AG04449 (cell line): ENCODE measurements around the gene GFER.

Experiments
- CTCF ChIA-PET: fragments of 350-600 bp; formaldehyde crosslinking; extraction: SDS; loops from one replicate; lab custom pipeline; 2021; ENCODE audit warnings: antibody characterized with exemption; lab: Yijun Ruan, JAX
- POLR2A ChIA-PET: fragments of 400-600, 350-600 bp; formaldehyde crosslinking; extraction: SDS; loops from one replicate; lab custom pipeline; 2020; ENCODE audit warnings: antibody characterized with exemption, inconsistent platforms; lab: Yijun Ruan, JAX
- DNase-seq: peaks from one replicate; pipeline ENCODE4 v3.0.0-alpha.2; 2010; ENCODE audit warnings: low read depth, low spot score
- H3K4me3 ChIP-seq: 2 replicates; pipeline ENCODE4 v1.5.1; 2011; ENCODE audit warnings: low read depth, mild to moderate bottlenecking, control low read depth, low read length
- TF ChIP-seq, protein P1 (sequence below): IDR thresholded peaks from one replicate; pipeline ENCODE4 v1.5.1; 2011; ENCODE audit warnings: mild to moderate bottlenecking, moderate library complexity, low read length, control low read depth, inconsistent platforms; ENCODE audit not compliant: insufficient read depth; ENCODE audit errors: missing control alignments

Gene GFER

DNA sequence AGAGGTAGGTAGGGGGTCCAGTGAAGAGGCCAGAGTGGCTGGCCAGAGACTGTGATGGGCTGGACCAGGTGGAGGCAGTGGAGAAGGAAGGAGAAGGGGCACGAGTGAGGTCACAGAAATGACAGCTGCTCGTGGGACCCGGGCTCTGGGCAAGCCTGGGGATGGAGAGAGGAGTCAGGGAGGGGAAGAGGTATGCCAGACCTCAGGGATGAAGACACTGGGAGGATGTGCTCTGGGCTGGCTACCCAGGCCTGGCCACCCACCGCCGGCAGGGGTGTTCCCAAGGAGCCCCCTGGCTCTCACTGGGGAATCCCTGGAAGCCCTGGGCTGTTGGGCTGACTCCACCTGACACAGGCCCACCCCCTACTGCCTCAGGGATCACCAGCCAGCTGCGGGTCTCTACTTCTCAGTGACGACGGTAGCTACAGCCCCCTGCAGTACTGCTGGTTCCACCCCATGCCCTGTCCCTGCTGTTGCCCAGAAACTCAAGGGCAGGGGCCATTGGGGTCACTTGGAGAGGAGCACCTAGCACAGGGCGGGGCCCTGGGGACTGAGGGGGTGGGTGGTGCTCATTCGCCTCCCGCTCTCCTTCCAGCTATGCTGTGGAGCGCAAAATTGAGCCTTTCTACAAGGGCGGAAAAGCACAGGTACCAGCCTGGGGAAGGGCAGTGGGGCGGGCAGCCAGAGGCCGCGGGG is 10.4 kb upstream of the GFER start:
- ChIA-PET CTCF (interaction anchor here (0.8 to 1.7 kb wide), 2 partner anchors 9 to 167 kb away, joined by 3 to 7 read pairs; no protein-coding TSS in a partner anchor), POLR2A (no interaction called here)
- DNase-seq, result no peak
- H3K4me3 ChIP-seq, result no peak overlapping the region; the same call in 1 of the 2 replicates
- TF ChIP-seq, protein P1, sequence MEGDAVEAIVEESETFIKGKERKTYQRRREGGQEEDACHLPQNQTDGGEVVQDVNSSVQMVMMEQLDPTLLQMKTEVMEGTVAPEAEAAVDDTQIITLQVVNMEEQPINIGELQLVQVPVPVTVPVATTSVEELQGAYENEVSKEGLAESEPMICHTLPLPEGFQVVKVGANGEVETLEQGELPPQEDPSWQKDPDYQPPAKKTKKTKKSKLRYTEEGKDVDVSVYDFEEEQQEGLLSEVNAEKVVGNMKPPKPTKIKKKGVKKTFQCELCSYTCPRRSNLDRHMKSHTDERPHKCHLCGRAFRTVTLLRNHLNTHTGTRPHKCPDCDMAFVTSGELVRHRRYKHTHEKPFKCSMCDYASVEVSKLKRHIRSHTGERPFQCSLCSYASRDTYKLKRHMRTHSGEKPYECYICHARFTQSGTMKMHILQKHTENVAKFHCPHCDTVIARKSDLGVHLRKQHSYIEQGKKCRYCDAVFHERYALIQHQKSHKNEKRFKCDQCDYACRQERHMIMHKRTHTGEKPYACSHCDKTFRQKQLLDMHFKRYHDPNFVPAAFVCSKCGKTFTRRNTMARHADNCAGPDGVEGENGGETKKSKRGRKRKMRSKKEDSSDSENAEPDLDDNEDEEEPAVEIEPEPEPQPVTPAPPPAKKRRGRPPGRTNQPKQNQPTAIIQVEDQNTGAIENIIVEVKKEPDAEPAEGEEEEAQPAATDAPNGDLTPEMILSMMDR, result no peak

DNA sequence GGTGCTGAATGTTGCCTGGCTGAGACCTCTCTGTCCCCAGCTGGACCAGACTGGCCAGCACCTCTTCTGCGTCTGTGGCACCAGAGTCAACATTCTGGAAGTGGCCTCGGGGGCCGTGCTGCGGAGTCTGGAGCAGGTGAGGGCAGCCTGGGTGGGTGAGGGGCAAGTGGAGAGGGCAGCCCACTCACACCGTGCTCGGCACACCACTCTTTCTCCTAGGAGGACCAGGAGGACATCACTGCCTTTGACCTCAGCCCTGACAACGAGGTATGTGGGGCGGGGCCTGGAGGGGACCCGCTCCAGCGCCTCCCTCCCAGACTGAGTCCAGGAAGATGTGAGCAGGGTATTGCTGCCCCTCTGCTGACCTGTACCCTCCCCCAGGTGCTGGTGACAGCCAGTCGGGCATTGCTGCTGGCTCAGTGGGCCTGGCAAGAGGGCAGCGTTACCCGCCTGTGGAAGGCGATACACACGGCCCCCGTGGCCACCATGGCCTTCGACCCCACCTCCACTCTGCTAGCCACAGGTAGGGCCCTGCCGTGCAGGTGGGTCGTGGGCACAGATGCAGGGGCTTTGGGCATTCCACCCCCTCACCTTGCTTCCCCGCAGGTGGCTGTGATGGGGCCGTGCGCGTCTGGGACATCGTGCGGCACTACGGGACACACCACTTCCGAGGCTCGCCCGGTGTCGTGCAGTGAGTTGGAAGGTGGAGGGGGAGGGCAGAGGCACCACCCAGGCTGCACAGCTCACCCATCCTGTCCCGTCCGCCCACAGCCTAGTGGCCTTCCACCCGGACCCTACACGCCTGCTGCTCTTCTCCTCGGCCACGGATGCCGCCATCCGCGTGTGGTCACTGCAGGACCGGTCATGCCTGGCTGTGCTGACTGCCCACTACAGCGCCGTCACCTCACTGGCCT is 9.6 kb upstream of the GFER start:
- ChIA-PET CTCF (interaction anchor here (0.8 to 1.7 kb wide), 2 partner anchors 8 to 166 kb away, joined by 3 to 7 read pairs; no protein-coding TSS in a partner anchor), POLR2A (no interaction called here)
- DNase-seq, result no peak
- no peak overlapping the region for H3K4me3 ChIP-seq
- TF ChIP-seq, protein P1, result no peak

DNA sequence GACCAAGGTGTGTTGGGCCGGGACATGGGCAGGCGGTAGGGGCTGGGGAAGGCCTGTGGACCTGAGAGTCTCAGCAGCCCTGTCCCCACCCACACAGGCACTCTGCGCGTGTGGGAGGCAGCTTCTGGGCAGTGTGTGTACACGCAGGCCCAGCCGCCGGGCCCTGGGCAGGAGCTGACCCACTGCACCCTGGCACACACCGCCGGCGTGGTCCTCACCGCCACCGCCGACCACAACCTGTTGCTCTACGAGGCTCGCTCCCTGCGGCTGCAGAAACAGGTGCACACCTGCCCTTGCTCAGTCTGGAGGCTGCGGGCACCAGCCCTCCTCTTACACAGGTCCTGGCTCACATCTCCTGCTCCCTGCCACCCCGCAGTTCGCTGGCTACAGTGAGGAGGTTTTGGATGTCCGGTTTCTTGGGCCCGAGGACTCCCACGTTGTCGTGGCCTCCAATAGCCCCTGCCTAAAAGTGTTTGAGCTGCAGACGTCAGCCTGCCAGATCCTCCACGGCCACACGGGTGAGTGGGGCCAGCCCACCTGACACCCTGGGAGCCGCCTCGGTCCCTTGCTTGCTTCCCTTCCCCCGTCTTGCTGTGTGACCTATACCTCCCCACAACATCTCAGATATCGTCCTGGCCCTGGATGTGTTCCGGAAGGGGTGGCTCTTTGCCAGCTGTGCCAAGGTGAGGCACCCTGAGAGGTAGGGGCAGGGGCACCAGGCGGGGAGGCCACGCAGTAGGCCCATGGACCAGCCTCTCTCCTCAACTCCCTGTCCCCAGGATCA is 8.4 kb upstream of the GFER start:
- no peak for DNase-seq
- POLR2A ChIA-PET, result no interaction called here
- no peak overlapping the region for H3K4me3 ChIP-seq
- CTCF ChIA-PET, result no interaction called here
- TF ChIP-seq, protein P1, result no peak

DNA sequence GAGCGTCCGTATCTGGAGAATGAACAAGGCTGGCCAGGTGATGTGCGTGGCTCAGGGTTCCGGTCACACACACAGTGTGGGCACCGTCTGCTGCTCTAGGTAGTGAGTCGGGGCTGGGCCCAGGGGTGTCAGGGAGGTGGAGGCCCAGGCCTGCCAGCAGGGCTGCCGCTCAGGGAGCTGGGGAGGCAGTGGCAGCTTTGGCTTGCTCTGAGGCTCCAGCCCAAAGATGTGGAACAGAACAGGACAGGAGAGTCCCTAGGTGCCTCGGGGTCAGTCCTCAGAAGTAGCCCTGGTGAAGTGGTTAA is 7.8 kb upstream of the GFER start:
- H3K4me3 ChIP-seq, result no peak overlapping the region
- TF ChIP-seq, protein P1, result no peak
- no peak for DNase-seq
- ChIA-PET POLR2A (no interaction called here), CTCF (no interaction called here)

DNA sequence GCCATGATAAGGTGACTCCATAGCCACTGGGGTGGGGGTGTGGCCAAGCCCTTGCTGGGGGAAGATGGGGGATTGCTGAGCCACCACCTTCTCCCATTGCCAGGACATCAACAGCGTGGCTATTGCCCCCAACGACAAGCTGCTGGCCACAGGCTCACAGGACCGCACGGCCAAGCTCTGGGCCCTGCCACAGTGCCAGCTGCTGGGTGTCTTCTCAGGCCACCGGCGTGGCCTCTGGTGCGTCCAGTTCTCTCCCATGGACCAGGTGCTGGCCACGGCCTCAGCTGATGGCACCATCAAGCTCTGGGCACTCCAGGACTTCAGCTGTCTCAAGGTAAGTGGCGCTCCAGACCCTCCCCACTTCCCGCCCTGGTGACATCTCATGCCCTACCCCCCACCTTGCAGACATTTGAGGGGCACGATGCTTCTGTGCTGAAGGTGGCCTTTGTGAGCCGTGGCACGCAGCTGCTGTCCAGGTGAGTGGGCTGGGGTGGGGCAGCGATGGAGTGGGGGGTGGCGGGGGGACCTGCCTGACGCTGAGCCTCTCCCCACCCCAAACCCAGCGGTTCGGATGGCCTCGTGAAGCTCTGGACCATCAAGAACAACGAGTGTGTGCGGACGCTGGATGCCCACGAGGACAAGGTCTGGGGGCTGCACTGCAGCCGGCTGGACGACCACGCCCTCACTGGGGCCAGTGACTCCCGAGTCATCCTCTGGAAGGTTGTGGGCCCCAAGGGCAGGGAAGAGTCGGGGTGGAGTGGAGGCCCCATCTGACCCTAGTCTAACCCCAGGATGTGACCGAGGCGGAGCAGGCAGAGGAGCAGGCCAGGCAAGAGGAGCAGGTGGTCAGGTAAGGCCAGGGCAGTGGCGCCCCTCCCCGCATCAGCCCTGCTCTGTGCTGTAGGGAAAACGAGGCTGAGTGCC is 6.8 kb upstream of the GFER start:
- no peak overlapping the region for H3K4me3 ChIP-seq
- TF ChIP-seq, protein P1, result no peak
- ChIA-PET POLR2A (interaction anchor here (0.8 to 2.1 kb wide), 2 partner anchors 12 to 17 kb away, joined by 3 to 11 read pairs; partner anchors contain the start of gene RPS2), CTCF (interaction anchor here (0.6 to 1.5 kb wide), 2 partner anchors 9 to 44 kb away, joined by 3 read pairs; no protein-coding TSS in a partner anchor)
- no peak for DNase-seq
